ENCODE data around the gene AURKB. TPM values are rescaled to one million over a fixed set of nuclear protein-coding genes. Genes with fewer than 3 reads are reported as not detected.
"Not testable (repeated sequence)": the region's sequence is repeated elsewhere in the genome, so short reads cannot be mapped to it uniquely, and the experiment has no call there.

The AURKB gene
- total RNA-seq, 1 donor from 2014 or later: 1.9 TPM

DNA sequence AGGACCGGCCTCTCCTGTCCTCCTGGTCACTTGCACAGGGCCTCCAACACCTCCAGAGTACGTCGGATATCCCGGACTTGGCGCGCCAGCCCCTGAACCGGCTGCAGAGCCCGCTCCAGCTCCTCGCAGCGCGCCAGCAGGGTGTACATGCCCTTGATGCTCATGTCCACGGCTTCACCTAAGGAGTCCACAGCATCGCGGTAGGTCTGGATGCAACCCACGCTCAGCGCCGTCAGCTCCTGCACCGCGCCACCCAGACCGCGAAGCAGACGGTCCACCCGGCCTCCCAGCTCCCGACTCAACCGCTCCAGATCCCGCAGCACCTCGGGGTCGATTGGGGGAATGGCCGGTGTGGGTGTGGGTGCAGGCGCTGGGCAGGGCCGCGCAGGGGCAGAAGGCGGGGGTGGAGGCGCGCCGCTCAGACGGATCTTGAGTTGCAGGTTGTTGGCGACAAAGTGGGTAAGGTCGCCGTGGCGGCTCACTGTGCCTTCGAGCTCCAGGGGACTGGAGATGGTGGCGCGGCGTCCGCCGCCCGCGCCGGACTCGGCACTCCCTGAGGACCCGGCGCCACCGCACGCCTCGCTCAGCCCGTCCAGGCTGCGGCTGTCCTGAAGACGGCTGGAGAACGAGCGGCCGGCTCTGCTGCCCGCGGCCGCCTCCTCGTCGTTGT is 21.2 kb downstream of the AURKB start:
- no peak for DNase-seq (ENCODE audit: low spot score)

GRCh38 chr17:8188263-8188839 is 22.0 kb downstream of the AURKB start:
- DNase-seq (ENCODE audit: low spot score): no peak

DNA sequence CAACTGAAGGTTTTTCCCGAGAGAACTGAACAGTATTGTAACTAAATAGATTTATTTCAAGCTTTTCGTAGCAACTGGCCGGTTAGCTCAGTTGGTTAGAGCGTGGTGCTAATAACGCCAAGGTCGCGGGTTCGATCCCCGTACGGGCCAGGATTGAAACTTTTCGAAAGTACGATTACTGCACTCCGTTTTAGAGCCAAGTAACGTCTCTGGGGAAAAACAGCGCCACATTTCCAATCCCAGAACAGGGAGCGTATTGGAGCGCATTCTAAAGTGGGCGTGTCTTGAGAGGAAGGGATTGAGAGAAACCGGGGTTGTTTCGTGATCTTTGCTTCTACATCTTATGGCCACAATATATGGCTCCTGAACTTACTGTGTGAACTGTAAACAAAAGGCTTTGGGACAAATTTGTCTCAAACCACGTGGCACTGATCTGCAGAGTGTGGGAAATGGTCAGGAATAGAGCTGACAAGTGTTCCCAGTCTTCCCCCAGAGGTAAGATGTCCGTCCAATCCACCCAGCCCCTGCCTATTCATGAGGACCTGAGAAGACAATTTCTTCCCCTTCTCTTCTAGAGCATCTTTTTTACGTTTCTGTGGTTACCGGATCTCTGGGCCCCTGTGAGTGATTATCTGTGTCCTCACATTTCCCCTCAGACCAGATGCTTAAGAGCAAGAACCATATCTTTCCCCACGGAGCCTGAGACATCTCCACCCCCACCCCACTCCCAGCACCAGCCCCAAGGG is 22.7 kb downstream of the AURKB start:
- DNase-seq (ENCODE audit: low spot score): peak; percentile 94

DNA sequence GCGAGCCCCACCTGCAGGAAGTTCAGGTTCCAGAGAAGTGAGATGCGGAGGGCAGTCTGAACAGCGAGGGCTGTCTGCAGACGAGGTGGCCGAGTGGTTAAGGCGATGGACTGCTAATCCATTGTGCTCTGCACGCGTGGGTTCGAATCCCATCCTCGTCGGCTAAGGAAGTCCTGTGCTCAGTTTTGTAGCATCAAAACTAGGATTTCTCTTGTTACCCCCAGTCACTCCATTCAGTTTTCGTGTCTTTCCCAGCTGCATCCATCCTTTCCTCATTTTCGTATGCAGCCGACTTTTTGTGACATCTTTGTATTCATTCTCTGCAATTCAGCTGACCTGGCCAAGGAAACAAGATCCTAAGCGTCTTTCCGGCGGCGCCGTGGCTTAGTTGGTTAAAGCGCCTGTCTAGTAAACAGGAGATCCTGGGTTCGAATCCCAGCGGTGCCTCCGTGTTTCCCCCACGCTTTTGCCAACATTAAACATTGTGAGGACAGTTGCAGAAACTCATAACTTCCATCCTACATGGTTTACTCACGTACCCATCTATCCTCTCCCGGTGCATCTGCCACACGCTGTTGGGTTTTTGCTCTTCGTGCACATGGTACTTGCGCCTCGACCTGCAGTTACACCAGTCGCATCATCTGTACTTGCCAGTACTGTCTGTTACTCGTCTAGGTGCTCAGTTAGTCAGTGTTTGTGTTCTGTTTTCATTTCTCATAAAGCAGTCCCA is 23.4 kb downstream of the AURKB start:
- peak; percentile 98 for DNase-seq (ENCODE audit: low spot score)

GRCh38 chr17:8186446-8186786 is 24.0 kb downstream of the AURKB start:
- no peak for DNase-seq (ENCODE audit: low spot score)

DNA sequence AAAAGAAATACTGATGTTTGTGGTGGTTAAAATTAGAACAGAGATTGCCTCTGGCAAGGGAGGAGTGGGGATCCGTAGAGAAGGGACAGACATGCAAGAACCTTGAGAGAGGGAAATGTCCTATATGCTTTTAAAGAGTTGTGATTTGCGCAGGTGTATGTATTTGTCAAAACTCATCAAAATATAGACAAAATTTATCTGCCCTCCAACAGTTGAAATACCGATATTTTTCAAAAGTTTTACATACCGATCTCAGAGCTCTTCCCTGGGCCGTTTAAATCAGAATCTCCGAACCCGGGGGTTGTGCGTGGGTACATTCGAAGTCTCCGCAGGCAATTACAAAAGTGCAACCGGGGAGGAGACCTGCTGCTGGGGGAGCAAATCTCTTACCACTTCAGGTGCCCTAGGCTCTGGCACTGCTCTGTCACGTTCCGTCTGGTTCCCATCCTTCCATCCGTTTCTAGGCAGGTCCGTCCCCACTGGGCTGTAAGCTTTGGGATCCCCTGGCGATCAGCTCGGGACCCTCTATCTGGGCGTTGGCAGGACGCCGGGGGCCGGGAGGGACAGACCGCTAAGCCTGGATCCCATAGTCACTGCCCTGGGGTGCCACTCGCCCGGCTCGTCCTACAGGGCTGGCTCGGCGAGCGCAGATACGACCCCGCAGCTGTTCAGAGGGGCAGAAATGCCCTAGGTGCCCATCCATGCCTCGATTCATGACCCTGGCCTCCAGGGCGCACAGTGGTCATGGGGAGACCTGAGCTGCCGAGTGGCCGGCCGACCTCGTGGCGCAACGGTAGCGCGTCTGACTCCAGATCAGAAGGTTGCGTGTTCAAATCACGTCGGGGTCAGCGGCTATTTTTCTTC is 24.6 kb downstream of the AURKB start:
- DNase-seq (ENCODE audit: low spot score): peak; percentile 96

- DNase-seq (ENCODE audit: low spot score): no peak
Measured at GRCh38 chr17:8176998-8177731, 33.2 kb downstream of the AURKB start.

DNA sequence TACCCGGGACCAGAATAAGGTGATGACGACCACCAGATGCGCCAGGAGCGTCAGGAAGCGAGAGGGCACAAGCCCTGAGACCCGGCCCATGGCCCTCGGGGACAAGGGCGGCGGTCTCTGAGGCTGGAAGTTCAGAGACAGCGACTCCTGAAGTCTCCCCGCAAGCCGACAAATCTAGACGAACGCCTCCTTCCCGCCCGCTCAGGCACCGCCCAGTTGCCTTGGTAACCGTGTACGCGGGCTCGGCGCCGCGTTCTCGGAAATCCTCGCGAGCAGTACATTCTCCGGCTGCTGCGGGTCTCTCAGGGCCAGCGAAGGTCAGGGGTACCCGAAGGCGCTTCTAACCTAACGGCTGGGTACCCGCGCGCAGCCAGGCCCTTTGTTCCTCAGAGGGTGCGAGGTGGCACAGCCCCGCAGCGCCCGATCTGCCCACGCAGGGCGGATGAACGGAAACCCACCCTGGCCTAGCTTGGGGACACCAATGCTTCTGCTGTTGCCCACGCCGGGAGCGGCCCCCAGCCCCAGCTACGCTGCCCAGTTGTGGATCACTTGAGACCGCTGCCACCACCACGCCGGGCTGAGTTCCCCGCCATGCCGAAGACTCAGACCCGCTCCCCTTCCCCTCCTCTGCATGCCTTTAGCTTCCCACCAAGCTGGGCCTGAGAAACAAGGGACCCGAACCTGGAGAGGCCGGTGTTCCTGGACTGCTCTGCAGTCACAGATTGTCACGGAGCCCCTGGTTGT is 34.0 kb downstream of the AURKB start, which contains the start of gene TMEM107:
TMEM107 (minus strand) TSS at position 184 of the 744 bp plus-strand sequence; CDS start at position 90, 94 bp downstream.
- peak; percentile 90 for DNase-seq (ENCODE audit: low spot score)

- no peak for DNase-seq (ENCODE audit: low spot score)
Measured at GRCh38 chr17:8175795-8176196, 34.6 kb downstream of the AURKB start.

DNA sequence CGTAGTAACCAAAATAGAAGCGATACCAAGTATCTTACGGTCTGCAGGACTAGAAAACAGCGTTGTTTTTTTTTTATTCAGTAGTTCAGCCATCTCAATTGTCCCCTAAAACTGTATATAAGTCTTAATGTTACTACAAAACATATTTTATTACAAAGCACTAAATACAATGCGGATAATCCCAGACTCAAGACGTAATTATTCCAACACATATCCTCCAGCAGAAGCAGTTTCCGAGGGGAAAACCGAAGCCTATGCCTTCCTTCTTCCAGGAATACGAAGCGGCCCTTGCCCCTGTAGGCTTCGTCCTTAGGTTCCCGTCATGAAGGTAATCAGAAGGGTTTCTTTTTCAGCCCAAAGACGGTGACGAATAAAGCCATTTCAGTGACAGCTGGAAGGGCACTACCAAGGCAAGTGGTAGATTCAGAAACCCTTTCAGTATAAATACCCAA is 36.5 kb downstream of the AURKB start:
- no peak for DNase-seq (ENCODE audit: low spot score)

DNA sequence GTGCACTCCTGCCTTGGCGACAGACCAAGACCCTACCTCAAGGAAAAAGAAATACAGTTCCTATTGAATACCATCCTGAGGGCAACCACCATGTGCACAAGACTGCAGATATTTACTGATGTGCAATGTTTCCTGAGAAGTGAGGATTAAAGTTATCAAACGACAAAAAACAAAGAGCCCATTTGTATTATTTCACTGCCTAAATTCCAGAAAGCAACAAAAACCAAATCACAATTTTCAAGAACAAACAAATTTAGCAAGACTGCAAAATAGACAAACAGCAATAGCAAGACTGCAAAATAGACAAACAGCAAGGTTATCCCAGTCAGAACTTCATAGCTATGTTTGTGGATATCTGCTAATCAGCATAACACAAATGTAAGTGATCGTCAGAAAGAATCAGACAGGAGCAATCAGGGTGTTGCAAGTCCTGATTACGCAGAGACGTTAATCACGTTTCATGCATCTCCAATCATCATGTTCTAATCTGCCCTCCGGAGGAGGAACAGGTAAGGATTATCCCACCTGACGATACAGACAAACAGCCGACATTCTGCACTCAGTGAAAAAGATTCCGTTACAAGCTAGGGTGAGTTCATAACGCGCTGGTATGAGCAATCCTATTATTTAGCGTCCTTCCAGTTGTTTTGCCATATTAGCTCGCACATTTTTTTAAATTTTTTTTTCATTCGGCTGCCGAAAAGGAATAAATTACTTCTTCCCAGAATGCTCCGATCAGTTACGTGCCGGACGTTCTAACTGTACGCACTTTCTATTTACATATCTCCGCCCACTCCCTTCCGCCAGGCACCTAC is 37.1 kb downstream of the AURKB start:
- DNase-seq (ENCODE audit: low spot score): no peak

GRCh38 chr17:8170186-8170585 is 40.2 kb downstream of the AURKB start:
- DNase-seq (ENCODE audit: low spot score): not testable (repeated sequence)

DNA sequence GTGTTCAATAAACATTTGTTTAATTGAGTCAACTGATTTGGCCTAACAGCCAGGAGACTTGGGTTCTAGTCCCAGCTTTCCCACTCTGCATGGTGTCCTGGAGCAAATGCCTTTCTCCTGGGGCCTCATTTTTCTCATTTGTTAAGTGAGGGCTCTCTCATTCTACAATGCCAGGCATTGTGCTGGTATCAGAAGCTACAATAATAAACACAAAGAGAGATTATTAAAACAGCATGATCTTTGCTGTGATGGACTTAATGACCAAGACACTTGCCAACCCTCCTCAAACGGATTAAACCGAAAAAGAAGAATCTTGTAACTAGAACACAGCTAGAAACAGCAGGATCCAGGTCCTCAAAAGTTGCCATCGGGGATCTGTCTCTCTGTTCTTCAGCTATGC is 42.8 kb downstream of the AURKB start:
- DNase-seq (ENCODE audit: low spot score): no peak

- no peak for DNase-seq (ENCODE audit: low spot score)
Measured at GRCh38 chr17:8166731-8167130, 43.6 kb downstream of the AURKB start.

- DNase-seq (ENCODE audit: low spot score): no peak
Measured at GRCh38 chr17:8164815-8165131, 45.6 kb downstream of the AURKB start.

- DNase-seq (ENCODE audit: low spot score): peak; percentile 81
Measured at GRCh38 chr17:8163978-8164814, 46.2 kb downstream of the AURKB start.

DNA sequence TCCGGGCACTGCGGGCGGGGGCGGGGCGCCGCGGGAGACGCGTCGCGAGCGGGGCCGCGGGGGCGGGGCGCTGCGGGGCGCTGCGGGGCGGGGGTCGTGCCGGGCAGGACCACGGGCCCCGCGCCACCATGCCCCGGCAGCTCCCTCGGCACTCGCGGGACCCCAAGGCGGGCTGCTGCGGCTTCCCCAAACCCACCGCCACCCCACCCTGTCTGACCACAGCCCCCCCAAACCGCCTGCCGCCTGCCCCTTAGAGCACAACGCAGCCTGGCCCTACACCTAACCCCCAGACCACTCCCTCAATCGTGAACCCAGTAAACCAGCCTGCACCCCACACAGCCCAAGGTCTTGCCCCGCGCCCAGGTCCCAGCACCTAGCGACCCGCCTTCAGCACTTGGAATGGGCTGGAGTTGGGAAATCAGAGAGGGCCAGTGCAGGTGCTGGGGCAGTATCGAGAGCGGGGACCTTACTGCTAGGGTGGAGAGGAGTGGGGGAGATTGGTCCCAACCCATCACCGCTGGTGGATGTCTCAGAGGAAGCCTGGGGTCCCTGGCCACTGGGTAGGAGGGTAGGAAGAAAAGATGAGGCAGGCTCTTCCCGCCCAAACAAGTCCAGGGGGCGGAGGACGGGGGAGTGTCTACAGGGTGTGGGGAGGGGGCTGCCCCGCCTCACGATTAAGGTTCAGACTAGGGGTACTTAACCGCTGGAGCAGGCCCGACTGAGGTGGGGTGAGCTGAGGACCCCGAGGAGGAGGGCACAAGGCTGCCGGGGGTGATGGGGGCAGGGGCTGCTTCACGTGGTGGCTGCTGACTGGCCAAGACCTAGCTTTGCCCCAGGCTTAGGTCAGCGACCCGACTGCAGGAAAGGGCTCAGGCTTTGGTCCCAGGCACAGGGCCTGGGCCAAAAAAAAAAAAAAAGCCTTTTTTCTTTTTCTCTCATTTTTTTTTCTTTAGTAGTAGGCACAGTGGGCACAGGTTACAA is 47.1 kb downstream of the AURKB start:
- DNase-seq (ENCODE audit: low spot score): no peak
